HepG2 (cell line): ENCODE measurements around the gene MRFAP1L1. TPM values are rescaled to one million over a fixed set of nuclear protein-coding genes. Genes with fewer than 3 reads are reported as not detected.

Experiments used
- AHDC1 ChIP-seq: sonication (generic); formaldehyde crosslinking; IDR thresholded peaks from 2 replicates; pipeline ENCODE4 v1.5.1; 2020; ENCODE audit warnings: mild to moderate bottlenecking, missing genetic modification reagents, borderline replicate concordance
- ARID3A ChIP-seq: IDR thresholded peaks from 2 replicates; pipeline ENCODE4 v1.6.1; 2012; ENCODE audit warnings: low read depth, low read length, improper control_type of control experiment
- ATRX ChIP-seq: sonication (generic); formaldehyde crosslinking; IDR thresholded peaks from 2 replicates; pipeline ENCODE4 v1.4.0; 2020; ENCODE audit warnings: missing genetic modification reagents, borderline replicate concordance
- HNRNPK ChIP-seq: fragments of 200-400 bp; formaldehyde crosslinking; IDR thresholded peaks from 2 replicates; pipeline ENCODE4 v1.6.1; 2018; ENCODE audit warnings: low read length, low read depth, moderate library complexity, mild to moderate bottlenecking; ENCODE audit not compliant: poor library complexity, severe bottlenecking
- LCORL ChIP-seq, 2 experiments: fragments of 450-650 bp in 1 of 2; sonication (generic) in 1 of 2; formaldehyde crosslinking in 1 of 2; IDR thresholded peaks; 2 replicates each; pipeline versions ENCODE4 v1.5.0 to v1.6.1; 2017 to 2020; ENCODE audit warnings: antibody characterized with exemption in 1 of 2, missing genetic modification reagents in 1 of 2
- RBM22 ChIP-seq: fragments of 200-400 bp; formaldehyde crosslinking; optimal IDR thresholded peaks from 2 replicates; pipeline ENCODE3; 2017; ENCODE audit warnings: mild to moderate bottlenecking, low read length, moderate library complexity
- REXO4 ChIP-seq: sonication (generic); formaldehyde crosslinking; IDR thresholded peaks from 2 replicates; pipeline ENCODE4 v1.8.0; 2022; ENCODE audit warnings: missing genetic modification reagents, mild to moderate bottlenecking, borderline replicate concordance
- SRSF4 ChIP-seq: fragments of 200-400 bp; formaldehyde crosslinking; IDR thresholded peaks from one replicate; pipeline ENCODE4 v1.6.1; 2018; ENCODE audit warnings: mild to moderate bottlenecking, low read depth, low read length, moderate library complexity; ENCODE audit not compliant: poor library complexity, severe bottlenecking
- TEAD3 ChIP-seq: optimal IDR thresholded peaks from 2 replicates; pipeline ENCODE3; 2016; ENCODE audit warnings: borderline replicate concordance
- ZNF136 ChIP-seq: sonication (generic); formaldehyde crosslinking; IDR thresholded peaks from 2 replicates; pipeline ENCODE4 v1.8.1; 2022; ENCODE audit warnings: low read depth, mild to moderate bottlenecking, moderate library complexity, missing genetic modification reagents
- ZNF232 ChIP-seq: sonication (generic); formaldehyde crosslinking; IDR thresholded peaks from 2 replicates; pipeline ENCODE4 v1.4.0; 2020; ENCODE audit warnings: missing genetic modification reagents, borderline replicate concordance
- ZNF441 ChIP-seq: sonication (generic); formaldehyde crosslinking; IDR thresholded peaks from 2 replicates; pipeline ENCODE4 v1.7.0; 2021; ENCODE audit warnings: missing genetic modification reagents, borderline replicate concordance
- ZNF501 ChIP-seq: sonication (generic); formaldehyde crosslinking; IDR thresholded peaks from 2 replicates; pipeline ENCODE4 v1.5.1; 2020; ENCODE audit warnings: mild to moderate bottlenecking, moderate library complexity, missing genetic modification reagents
- ZNF547 ChIP-seq: sonication (generic); formaldehyde crosslinking; IDR thresholded peaks from 2 replicates; pipeline ENCODE4 v1.5.1; 2020; ENCODE audit warnings: mild to moderate bottlenecking, missing genetic modification reagents
- ZNF775 ChIP-seq: sonication (generic); formaldehyde crosslinking; IDR thresholded peaks from 2 replicates; pipeline ENCODE4 v1.4.0; 2020; ENCODE audit warnings: missing genetic modification reagents, mild to moderate bottlenecking, moderate library complexity, borderline replicate concordance
- polyA plus RNA-seq, 8 experiments: library from polyadenylated mRNA; depleted of rRNA in 3 of 8; stranded (reverse) in 7 of 8; unstranded in 1 of 8; fragments of >200 nt; fragmentation: Illumina TruSeq in 4 of 8; extraction: Trizol in 4 of 8; gene quantifications; 2 replicates each; pipeline versions ENCODE4 v1.2.1 to v1.2.3, GENCODE V29; 2011 to 2016; ENCODE audit warnings: low read depth in 4 of 8, missing spikeins in 1 of 8, mixed read lengths in 1 of 8; ENCODE audit not compliant: insufficient read depth in 1 of 8
- total RNA-seq, 5 experiments: library from RNA; depleted of rRNA; stranded (reverse); fragments of >200 nt; fragmentation: Illumina TruSeq; extraction: Trizol; gene quantifications; 2 replicates each; pipeline ENCODE4 v1.2.3, GENCODE V29; 2016; ENCODE audit warnings: low read depth in 1 of 5
- TF ChIP-seq, protein P1 (sequence below): sonication (generic); formaldehyde crosslinking; IDR thresholded peaks from 2 replicates; pipeline ENCODE4 v1.8.1; 2023; ENCODE audit warnings: mild to moderate bottlenecking, moderate library complexity, missing genetic modification reagents
- TF ChIP-seq, protein P2 (sequence below): sonication (generic); formaldehyde crosslinking; conservative IDR thresholded peaks from 2 replicates; pipeline ENCODE4 v1.8.0; 2022; ENCODE audit warnings: mild to moderate bottlenecking, moderate library complexity, missing genetic modification reagents

Gene MRFAP1L1
- total and polyA plus RNA-seq, 2 of the 13 experiments (the other 11 are each of a cell fraction or from before 2014, with no cell fraction given): 44.8 to 76.6 TPM

GRCh38 chr4:6733358-6734164, 23.9 kb upstream of the MRFAP1L1 start (continued):
- TF ChIP-seq, protein P1, sequence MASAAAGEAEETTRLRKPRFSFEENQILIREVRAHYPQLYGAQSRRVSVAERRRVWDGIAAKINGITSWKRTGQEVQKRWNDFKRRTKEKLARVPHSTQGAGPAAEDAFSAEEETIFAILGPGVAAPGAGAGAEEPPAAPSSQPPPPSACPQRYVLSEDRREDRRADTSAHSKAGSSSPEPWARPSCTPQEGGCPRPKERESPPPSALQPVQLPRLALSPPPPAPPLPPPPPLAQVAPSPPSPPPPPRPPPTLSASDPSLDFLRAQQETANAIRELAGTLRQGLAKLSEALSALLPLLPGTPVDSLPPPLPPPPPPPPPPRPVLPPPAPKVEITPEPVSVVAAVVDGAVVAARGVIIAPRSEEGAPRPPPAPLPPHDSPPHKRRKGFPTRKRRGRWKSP: 0 out of 2 replicates have a peak, but pooled peaks have one; percentile 73
- TF ChIP-seq SRSF4 (no peak), ZNF136 (CRISPR knock-in tag) (0 out of 2 replicates have a peak, but pooled peaks have one; percentile 65), ZNF232 (CRISPR knock-in tag) (peak; percentile 35; the same call in 1 of the 2 replicates), ZNF501 (peak; percentile 58), REXO4 (CRISPR knock-in tag) (peak; percentile 42; the same call in 1 of the 2 replicates), TEAD3 (CRISPR knock-in tag) (peak; percentile 73), ZNF547 (CRISPR knock-in tag) (peak; percentile 80), ARID3A (peak; percentile 73; the same call in 1 of the 2 replicates), ZNF775 (peak; percentile 95; the same call in 1 of the 2 replicates), RBM22 (no peak), AHDC1 (CRISPR knock-in tag) (peak; percentile 65; the same call in 1 of the 2 replicates), HNRNPK (no peak), ZNF441 (peak; percentile 30; the same call in 1 of the 2 replicates), LCORL (IDR thresholded peaks at IDR 0.05) (peak; percentile 31; the same call in 1 of the 2 replicates), LCORL (CRISPR knock-in tag; IDR thresholded peaks at IDR 0.05) (peak; percentile 98), ATRX (CRISPR knock-in tag) (no peak)
- TF ChIP-seq, protein P2, sequence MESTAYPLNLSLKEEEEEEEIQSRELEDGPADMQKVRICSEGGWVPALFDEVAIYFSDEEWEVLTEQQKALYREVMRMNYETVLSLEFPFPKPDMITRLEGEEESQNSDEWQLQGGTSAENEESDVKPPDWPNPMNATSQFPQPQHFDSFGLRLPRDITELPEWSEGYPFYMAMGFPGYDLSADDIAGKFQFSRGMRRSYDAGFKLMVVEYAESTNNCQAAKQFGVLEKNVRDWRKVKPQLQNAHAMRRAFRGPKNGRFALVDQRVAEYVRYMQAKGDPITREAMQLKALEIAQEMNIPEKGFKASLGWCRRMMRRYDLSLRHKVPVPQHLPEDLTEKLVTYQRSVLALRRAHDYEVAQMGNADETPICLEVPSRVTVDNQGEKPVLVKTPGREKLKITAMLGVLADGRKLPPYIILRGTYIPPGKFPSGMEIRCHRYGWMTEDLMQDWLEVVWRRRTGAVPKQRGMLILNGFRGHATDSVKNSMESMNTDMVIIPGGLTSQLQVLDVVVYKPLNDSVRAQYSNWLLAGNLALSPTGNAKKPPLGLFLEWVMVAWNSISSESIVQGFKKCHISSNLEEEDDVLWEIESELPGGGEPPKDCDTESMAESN (CRISPR knock-in tag): peak; percentile 94
